Measurements from ENCODE around the gene ATP4B. TPM values are rescaled to one million over a fixed set of nuclear protein-coding genes. Genes with fewer than 3 reads are reported as not detected.
"Not testable (repeated sequence)": the region's sequence is repeated elsewhere in the genome, so short reads cannot be mapped to it uniquely, and the experiment has no call there.

ATP4B gene
- total RNA-seq, 1 donor from 2014 or later: not detected

DNA sequence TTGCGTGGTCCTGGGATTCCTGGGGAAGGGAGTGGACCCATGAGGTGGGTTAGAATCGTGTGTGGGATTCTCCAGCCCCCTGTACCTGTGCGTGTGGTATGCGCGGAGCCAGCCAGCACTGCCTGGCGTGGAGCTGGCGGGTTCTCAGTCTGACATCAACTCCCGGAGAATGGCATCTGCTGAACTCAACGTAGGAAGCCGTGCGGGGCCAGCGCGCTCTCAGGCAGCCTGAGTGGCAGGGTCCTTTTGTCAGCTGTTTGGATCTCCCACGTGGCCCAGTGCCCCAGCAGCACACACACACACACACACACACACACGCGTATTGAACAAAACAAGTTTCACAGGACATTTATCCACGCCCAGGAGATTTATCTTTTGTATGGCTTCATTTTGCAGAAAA lies 28.1 kb downstream of the ATP4B start:
- intact Hi-C loops (cut with DNase I): no loop called here
- DNase-seq (ENCODE audit: low spot score) (peak; percentile 27), ATAC-seq (no peak)

DNA sequence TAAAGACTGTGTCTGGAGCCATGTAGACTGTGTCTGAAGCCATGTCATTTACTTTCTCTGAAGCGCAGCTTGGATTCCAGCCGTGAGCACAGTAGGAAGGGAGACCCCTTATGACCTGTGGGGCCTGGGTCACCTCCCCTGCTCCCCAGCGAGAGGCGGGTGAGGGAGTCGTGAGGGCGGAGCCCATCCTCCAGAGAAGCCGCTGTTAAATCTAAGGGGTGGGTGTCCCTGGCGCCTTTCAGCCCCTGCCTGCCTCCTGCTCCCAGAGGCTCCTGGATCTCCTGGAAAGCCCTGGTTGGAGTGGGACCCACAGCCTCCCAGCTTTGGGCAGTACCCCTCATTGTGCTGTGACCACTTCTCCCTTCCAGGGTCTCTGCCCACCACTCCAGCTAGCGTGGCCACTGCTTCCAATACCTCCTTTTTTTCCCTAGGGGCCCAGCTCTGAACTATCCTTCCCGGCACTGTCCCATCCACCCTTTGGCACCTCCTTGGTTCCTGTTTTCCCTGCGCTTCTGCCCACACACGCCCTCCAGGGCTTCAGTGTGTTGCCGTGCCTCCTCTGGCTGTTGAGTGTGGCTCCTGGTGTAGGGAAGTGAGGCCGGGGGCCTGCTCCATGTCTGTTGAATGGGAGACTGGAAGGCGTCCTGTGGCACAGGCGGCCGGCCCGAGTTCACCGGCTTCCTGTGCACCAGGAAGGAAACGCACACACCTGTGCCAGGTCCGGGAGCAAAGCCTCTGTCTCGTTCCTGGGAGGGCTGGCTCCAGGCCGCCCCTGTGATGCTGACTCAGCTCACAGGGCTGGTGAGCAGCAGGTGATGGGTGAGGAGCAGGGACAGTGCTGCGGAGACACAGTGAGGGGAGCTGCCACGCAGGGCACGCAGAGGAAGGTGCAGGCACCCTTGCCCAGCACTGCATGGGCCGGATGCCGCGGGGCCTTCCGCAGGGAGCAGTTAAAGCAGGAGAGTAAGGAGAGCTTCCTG lies 29.4 kb downstream of the ATP4B start:
- ATAC-seq: no peak
- intact Hi-C loops (cut with DNase I): no loop called here
- peak; percentile 49 for DNase-seq (ENCODE audit: low spot score)

DNA sequence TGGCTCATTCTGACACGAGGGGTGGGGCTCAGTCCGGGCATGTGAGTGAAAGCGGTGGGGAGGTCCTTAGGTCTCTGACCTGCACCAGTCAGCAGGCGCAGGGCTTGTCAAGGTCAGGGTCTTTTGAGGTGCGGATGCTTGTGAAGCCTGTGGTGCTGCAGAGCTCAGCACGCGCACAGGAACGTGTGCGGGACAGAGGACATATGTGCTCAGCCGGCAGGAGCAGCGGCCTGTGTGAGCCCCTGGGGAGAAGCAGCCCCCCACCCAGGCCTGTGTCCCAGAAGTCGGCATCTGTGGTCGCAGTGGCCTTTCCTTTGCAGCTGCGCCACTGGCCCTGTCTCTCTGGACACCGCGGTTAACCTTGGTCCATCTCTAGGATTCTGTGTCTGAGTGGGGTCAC lies 30.9 kb downstream of the ATP4B start:
- intact Hi-C loops (cut with DNase I): no loop called here
- peak; percentile 40 for DNase-seq (ENCODE audit: low spot score)
- no peak for ATAC-seq

DNA sequence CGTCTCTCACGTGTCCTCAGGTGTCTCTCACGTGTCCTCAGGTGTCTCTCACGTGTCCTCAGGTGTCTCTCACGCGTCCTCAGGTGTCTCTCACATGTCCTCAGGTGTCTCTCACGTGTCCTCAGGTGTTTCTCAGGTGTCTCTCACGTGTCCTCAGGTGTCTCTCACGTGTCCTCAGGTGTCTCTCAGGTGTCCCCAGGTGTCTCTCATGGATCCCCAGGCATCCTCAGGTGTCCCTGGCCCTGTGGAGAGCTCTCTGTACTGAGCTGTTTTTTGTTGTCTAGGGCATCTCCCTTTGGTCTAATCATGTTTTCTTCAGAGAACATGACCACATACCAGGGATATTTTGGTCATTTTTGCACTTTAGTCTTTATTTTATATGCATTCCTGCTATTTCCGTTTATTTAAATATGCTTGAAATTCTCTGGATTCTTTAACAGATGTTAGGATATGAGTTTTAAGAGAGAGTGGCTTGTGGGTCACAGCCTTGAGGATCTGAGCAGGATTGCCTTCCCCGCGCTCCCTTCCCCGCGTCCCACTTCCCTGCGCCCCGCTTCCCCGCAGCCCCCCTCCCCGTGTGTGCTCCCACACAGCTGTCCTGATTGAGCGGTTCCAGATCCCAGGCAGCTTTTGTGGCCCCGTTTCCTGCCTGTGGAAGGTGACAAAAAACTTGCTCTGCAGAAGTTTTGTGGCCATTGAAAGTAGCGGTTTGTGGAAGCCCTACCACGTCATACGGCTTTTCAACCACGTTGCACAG lies 31.9 kb downstream of the ATP4B start:
- ATAC-seq (no peak), DNase-seq (ENCODE audit: low spot score) (peak; percentile 42)
- intact Hi-C loops (cut with DNase I): no loop called here

DNA sequence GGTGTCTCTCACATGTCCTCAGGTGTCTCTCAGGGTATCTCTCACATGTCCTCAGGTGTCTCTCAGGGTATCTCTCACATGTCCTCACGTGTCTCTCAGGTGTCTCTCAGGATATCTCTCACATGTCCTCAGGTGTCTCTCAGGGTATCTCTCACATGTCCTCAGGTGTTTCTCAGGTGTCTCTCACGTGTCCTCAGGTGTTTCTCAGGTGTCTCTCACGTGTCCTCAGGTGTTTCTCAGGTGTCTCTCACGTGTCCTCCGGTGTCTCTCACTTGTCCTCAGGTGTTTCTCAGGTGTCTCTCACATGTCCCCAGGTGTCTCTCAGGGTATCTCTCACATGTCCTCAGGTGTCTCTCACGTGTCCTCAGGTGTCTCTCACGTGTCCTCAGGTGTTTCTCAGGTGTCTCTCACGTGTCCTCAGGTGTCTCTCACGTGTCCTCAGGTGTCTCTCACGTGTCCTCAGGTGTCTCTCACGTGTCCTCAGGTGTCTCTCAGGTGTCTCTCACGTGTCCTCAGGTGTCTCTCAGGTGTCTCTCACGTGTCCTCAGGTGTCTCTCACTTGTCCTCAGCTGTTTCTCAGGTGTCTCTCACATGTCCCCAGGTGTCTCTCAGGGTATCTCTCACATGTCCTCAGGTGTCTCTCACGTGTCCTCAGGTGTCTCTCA lies 33.2 kb downstream of the ATP4B start:
- DNase-seq (ENCODE audit: low spot score); intact Hi-C loops (cut with DNase I); ATAC-seq: not testable (repeated sequence)

DNA sequence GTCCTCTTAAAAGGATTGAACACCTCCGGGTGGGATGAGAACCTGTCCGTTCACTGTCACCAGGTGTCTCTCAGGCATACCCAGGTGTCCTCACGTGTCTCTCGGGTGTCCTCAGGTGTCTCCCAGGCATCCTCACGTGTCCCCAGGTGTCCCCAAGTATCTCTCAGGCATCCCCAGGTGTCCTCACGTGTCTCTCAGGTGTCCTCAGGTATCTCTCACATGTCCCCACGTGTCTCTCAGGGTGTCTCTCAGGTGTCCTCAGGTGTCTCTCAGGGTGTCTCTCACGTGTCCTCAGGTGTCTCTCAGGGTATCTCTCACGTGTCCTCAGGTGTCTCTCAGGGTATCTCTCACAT lies 33.8 kb downstream of the ATP4B start:
- ATAC-seq (peak; percentile 17), DNase-seq (ENCODE audit: low spot score) (peak; percentile 43)
- intact Hi-C loops (cut with DNase I): no loop called here

DNA sequence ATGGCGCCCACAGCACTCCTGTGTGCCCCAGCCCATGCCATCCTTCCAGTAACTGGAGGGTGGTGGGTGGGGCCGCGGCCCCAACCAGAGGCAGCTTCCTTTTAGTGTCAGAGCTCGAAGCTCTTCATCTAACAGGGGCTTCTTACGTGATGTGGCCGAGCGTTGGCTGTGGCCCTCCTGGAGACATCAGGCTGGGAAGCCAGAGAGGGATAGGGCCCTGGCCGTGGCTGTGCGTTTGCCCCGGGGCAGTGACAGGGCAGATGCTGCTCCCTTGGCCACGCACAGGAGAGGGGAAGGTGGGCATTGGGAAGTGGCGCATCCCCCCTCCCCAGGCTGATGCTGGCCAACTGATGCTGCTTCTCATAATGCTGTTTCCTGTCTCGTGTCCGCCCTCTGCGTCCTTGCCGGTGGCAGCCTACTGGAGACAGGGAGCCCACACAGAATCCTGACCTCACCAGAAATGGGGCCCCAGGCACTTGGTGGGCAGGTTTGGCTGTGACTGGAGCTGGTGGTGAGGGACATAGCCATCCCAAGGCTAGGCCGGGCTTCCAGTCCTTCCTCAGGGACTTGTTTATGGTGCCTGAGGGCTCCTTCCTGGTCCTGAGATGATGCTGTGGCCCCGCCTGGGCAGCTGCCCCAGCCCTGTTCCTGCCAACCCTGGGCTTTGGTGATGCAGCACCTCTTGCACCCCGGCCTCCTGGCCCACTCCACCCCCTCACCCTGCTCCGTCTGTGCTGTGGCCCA lies 34.3 kb downstream of the ATP4B start:
- peak; percentile 34 for DNase-seq (ENCODE audit: low spot score)
- ATAC-seq: no peak
- intact Hi-C loops (cut with DNase I): no loop called here

DNA sequence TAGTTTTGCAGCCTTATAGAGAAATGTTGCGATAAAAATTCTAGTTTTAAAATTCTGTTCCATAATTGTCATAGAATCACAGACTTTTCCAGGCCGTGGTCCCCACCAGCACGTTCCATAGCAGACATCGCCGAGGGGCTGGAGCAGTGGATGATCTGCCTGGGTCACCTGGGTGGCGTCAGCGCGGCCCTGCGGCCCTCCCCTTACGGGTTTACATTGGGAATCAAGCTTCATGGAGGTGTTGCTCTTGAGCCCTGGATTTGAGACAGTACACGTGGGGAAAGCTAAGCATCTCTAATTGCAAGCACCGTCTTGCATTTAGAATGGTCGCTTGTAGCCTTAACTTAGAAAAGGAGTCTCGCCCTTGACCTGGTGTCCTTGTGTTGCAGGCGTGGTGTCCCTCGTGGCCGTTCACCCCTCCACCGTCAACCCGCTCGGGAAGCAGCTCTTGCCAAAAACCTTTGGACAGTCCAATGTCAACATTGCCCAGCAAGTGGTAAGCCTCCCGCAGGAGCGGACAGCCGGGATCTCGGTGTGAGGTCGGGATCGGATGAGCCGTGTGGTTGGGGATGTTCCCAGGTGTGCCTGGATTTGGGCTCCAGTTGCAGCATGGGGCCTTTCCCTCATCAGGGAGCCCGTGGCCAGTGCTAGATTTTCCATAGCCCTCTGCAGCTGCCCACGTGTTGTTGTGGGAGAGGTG lies 35.1 kb downstream of the ATP4B start:
- DNase-seq (ENCODE audit: low spot score): peak; percentile 50
- intact Hi-C loops (cut with DNase I): no loop called here
- ATAC-seq: peak; percentile 10

DNA sequence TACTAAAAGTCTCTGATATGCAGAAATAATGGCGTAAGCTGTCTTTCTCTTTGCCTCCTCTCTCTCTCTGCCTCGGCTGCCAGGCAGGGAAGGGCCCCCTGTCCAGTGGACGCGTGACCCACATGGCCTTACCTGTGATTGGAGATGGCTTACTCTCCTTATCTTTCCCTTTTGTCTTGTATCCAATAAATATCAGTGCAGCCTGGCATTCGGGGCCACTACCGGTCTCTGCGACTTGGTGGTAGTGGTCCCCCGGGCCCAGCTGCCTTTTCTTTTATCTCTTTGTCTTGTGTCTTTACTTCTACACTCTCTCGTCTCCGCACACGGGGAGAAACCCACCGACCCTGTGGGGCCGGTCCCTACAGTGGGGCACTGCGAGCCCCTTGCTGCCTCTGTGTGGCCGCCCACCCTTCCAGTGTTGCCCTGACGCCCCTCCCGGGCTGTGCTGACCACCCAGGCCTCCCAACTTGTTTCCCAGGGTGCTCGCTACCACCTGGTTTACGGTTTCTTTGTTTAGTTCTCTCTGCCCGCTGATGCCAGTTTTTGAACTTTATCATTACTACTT lies 35.9 kb downstream of the ATP4B start:
- peak; percentile 12 for DNase-seq (ENCODE audit: low spot score)
- ATAC-seq; intact Hi-C loops (cut with DNase I): not testable (repeated sequence)

DNA sequence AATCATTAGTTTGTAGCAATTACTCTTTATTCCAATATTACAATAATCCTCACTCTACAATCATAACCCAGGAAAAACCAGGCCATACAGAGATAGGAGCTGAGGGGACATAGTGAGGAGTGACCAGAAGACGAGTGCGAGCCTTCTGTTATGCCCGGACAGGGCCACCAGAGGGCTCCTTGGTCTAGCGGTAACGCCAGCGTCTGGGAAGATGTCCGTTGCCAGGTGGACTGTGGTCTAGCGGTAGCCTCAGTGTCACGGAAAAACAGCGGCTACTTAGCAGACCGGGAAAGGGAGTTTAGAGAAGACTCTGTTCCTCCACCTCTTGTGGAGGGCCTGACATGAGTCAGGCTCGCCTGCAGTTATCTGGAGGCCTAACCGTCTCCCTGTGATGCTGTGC lies 36.5 kb downstream of the ATP4B start:
- intact Hi-C loops (cut with DNase I); ATAC-seq: not testable (repeated sequence)
- peak; percentile 51 for DNase-seq (ENCODE audit: low spot score)

DNA sequence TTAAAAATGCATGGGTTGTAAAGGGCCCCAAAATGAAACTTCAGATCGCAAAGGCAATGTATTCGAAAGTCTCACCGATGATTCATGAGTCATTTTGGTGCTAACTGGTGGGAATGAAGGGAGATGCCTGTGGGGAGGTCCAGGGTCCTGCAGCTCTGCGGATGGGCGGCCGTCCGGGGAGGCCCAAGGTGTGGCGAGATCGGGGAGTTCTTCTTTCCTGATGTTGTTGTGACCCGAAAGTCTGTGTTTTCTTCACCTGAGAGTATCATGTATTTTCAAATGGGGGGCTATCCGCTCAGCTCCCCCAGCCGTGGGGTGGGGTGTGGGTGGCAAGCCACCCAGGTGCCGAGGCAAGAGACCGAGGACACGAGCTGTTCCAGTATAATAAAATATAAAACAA lies 37.0 kb downstream of the ATP4B start:
- intact Hi-C loops (cut with DNase I): no loop called here
- DNase-seq (ENCODE audit: low spot score) (peak; percentile 42), ATAC-seq (no peak)

DNA sequence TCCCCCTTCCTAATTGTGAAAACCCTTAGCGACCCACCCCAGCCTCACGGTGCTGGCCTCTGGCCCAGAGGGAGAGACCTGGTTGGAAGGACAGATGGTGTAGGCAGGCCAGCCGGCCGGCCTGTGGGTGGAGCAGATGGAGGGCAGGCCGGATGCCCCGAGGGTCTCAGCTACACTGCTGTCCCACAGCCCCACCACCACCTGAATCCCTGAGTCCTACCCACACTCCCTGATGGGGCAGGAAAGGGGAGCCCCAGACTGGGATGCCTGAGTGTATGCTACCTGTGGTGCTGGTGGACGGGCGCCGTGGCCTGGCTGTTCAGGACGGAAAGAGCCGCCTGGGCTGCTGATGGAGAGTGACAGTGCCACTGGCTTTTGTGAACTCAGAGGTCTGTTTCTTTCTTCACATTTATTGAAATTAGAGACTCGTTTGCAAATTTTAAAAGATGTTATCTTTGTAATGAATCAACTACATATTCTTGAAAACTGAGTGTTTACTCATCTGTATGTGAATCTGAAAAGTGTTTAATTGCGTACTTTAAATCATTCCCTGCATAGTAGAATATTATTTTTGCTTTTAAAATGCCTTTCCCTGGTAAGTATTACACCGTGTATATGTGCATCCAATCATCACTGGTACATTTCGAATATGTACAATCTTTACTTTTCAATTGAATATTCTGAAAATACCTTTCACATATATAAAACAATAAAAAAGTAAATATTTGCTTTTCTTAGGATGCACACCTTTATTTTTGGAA lies 37.8 kb downstream of the ATP4B start:
- intact Hi-C loops (cut with DNase I): no loop called here
- no peak for ATAC-seq
- no peak for DNase-seq (ENCODE audit: low spot score)

DNA sequence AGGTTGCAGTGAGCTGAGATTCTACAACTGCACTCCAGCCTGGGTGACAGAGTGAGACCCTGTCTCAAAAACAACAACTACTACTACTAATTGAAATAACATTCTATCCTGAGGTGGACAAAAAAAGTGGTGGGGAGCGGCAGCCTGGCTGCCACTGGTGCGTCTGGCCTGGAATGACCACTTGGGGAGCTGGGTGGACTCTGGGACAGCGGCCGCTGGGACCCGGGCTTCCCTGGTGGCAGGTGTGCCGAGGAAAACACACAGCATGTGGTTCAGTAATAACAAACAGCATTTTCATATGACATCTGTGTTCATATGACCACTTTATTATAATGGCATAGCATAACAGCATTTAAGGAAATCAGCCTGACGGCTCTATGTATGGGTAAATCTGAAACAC lies 39.5 kb downstream of the ATP4B start:
- intact Hi-C loops (cut with DNase I): no loop called here
- DNase-seq (ENCODE audit: low spot score): no peak
- ATAC-seq: no peak

DNA sequence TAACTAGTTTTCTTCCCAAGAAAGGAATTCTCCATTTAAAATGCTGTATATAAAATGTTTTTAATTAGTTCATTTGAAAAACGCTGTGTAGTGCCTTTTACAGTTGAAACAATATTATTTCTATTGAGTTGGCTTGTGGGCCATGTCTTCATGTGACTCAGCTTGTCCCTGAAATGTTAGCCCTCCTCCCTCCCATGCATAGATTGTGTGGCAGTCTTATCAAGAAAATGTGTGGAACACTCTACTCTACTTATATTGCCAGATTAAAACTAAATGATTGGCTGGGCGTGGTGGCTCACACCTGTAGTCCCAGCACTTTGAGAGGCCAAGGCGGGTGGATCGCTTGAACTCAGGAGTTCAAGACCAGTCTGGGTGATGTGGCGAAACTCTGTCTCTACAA lies 40.0 kb downstream of the ATP4B start:
- no peak for DNase-seq (ENCODE audit: low spot score)
- intact Hi-C loops (cut with DNase I): no loop called here
- ATAC-seq: no peak

DNA sequence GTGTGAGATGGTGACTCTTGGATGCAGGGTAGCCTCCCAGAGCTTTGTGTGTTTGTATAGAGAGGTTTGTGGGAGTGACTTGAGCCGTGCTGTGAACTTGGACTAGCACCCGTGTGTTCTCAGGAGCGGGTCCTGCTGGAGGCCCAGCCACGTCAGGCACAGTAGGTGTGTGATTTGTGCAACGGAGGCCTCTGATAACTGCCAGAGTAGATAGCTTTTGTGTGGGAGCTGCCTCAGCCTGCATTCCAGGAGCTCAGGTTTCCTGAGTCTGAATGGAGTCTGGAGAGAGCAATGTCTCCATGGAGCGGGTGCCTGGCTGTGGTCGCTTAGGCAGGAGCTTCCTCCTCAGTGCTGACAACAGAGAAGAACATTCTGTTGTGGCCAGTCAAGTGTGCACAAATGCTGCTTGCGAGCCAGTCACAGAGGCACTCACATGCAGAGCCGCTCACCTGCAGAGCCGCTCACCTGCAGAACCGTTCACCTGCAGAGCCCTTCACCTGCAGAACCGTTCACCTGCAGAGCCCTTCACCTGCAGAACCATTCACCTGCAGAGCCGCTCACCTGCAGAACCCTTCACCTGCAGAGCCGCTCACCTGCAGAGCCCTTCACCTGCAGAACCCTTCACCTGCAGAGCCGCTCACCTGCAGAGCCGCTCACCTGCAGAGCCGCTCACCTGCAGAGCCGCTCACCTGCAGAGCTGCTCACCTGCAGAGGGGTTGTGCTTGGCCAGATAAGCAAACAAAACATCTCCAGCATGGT lies 40.8 kb downstream of the ATP4B start:
- no peak for DNase-seq (ENCODE audit: low spot score)
- intact Hi-C loops (cut with DNase I): no loop called here
- no peak for ATAC-seq

DNA sequence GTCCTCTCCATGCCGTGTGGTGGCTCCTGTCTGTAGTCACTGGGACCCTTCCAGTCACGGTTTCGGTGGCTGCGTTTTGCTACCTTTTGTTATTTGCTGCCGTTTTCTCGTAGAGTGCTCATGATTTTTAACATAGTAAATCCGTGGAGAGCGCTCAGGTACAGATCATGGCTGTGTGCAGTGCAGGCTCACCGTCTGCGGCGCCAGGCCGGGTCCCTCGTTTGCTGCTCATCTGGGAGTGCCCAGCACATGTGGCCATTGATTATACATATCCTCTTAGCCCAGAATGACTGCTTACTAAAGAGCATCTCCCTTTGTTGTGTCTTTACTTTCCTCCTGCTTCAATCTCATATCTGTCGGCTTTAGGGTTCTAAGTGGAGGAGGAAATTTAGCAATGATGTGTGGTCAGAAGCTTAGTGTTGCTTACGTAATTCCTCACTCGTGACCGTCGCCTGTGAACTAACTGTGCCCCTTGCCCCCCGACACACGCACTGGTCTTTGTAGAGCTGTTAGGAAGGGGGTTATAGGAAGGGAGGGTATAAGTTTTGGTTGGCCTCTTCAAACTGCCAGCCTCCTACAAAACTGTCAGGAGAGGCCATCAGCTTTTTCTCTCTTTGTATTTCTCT lies 41.6 kb downstream of the ATP4B start:
- ATAC-seq: peak; percentile 53
- DNase-seq (ENCODE audit: low spot score): no peak
- intact Hi-C loops (cut with DNase I): no loop called here
